GM18909 (cell line): ENCODE results near the gene RBMS3.

ENCODE experiments used
- ATAC-seq: cut with Tn5 transposase; IDR thresholded peaks from one replicate; pipeline ENCODE4 v1.9.1; 2021; ENCODE audit warnings: mild to moderate bottlenecking; ENCODE audit not compliant: unreplicated experiment, poor library complexity

RBMS3 gene

GRCh38 chr3:29597376-29598008 lies 316.6 kb downstream of the RBMS3 start:
- no peak for ATAC-seq

GRCh38 chr3:29601861-29602585 lies 321.2 kb downstream of the RBMS3 start:
- no peak for ATAC-seq

GRCh38 chr3:29605845-29606244 lies 325.0 kb downstream of the RBMS3 start:
- ATAC-seq = no peak

GRCh38 chr3:29606416-29606815 lies 325.5 kb downstream of the RBMS3 start:
- ATAC-seq = no peak

- no peak for ATAC-seq
Measured at GRCh38 chr3:29608414-29609327, 327.8 kb downstream of the RBMS3 start.

- no peak for ATAC-seq
Measured at GRCh38 chr3:29609328-29609811, 328.5 kb downstream of the RBMS3 start.

- no peak for ATAC-seq
Measured at GRCh38 chr3:29610781-29611180, 329.9 kb downstream of the RBMS3 start.

GRCh38 chr3:29611252-29611651 lies 330.4 kb downstream of the RBMS3 start:
- ATAC-seq = no peak

GRCh38 chr3:29612536-29612935 lies 331.7 kb downstream of the RBMS3 start:
- ATAC-seq = no peak

GRCh38 chr3:29614954-29615353 lies 334.1 kb downstream of the RBMS3 start:
- no peak for ATAC-seq

- no peak for ATAC-seq
Measured at GRCh38 chr3:29618395-29619282, 337.8 kb downstream of the RBMS3 start.

- no peak for ATAC-seq
Measured at GRCh38 chr3:29619676-29620075, 338.8 kb downstream of the RBMS3 start.

- no peak for ATAC-seq
Measured at GRCh38 chr3:29627136-29628117, 346.6 kb downstream of the RBMS3 start.

- no peak for ATAC-seq
Measured at GRCh38 chr3:29628795-29629194, 347.9 kb downstream of the RBMS3 start.

- ATAC-seq = no peak
Measured at GRCh38 chr3:29635888-29636287, 355.0 kb downstream of the RBMS3 start.

- ATAC-seq = no peak
Measured at GRCh38 chr3:29637068-29637467, 356.2 kb downstream of the RBMS3 start.

GRCh38 chr3:29639578-29640290 lies 358.9 kb downstream of the RBMS3 start:
- no peak for ATAC-seq

- no peak for ATAC-seq
Measured at GRCh38 chr3:29642393-29643033, 361.6 kb downstream of the RBMS3 start.
